ELF-1 (cell line): Measurements from ENCODE around the gene ZNF672.
"Not testable (repeated sequence)": the region's sequence is repeated elsewhere in the genome, so short reads cannot be mapped to it uniquely, and the experiment has no call there.

Experiments
- DNase-seq: peaks from one replicate; pipeline ENCODE4 v3.0.0-alpha.2; 2016; ENCODE audit warnings: low read depth, low spot score

The ZNF672 gene

GRCh38 chr1:248853663-248854375 is 15.8 kb downstream of the ZNF672 start:
- no peak for DNase-seq

GRCh38 chr1:248855580-248855979 is 17.6 kb downstream of the ZNF672 start:
- no peak for DNase-seq

GRCh38 chr1:248856176-248856575 is 18.2 kb downstream of the ZNF672 start:
- no peak for DNase-seq

- no peak for DNase-seq
Observed at GRCh38 chr1:248857201-248857600, 19.2 kb downstream of the ZNF672 start.

- DNase-seq: no peak
Observed at GRCh38 chr1:248857749-248858095, 19.7 kb downstream of the ZNF672 start.

- DNase-seq: peak; percentile 92
Observed at GRCh38 chr1:248858096-248858890, 20.3 kb downstream of the ZNF672 start.

- DNase-seq: peak; percentile 96
Observed at GRCh38 chr1:248858891-248859889, 21.2 kb downstream of the ZNF672 start, which contains the start of gene ZNF692. Gene ZNF692 (minus strand): TSS chr1:248859085. CDS start chr1:248858309, 776 bp downstream.

GRCh38 chr1:248860007-248860406 is 22.0 kb downstream of the ZNF672 start:
- DNase-seq: no peak

- DNase-seq: no peak
Observed at GRCh38 chr1:248861616-248862015, 23.6 kb downstream of the ZNF672 start.

GRCh38 chr1:248862695-248862997 is 24.6 kb downstream of the ZNF672 start:
- no peak for DNase-seq

GRCh38 chr1:248862998-248863881 is 25.2 kb downstream of the ZNF672 start:
- DNase-seq: peak; percentile 76

GRCh38 chr1:248871837-248872401 is 33.9 kb downstream of the ZNF672 start:
- DNase-seq: no peak

GRCh38 chr1:248872752-248873408 is 34.9 kb downstream of the ZNF672 start:
- DNase-seq: peak; percentile 91

GRCh38 chr1:248873409-248873992 is 35.5 kb downstream of the ZNF672 start:
- DNase-seq: peak; percentile 99

- peak; percentile 96 for DNase-seq
Observed at GRCh38 chr1:248873993-248874533, 36.0 kb downstream of the ZNF672 start.

- no peak for DNase-seq
Observed at GRCh38 chr1:248881261-248881660, 43.2 kb downstream of the ZNF672 start.

- not testable (repeated sequence) for DNase-seq
Observed at GRCh38 chr1:248882427-248882826, 44.4 kb downstream of the ZNF672 start.

- no peak for DNase-seq
Observed at GRCh38 chr1:248884632-248885295, 46.7 kb downstream of the ZNF672 start.

GRCh38 chr1:248885646-248886045 is 47.6 kb downstream of the ZNF672 start:
- no peak for DNase-seq
